ENCODE measurements around the gene IFFO2. TPM values are rescaled to one million over a fixed set of nuclear protein-coding genes. Genes with fewer than 3 reads are reported as not detected.

IFFO2 gene
- total and polyA plus RNA-seq, 2 of the 8 experiments (the other 6 are each of a cell fraction or from before 2014, with no cell fraction given) = 6.6 to 10.4 TPM

DNA sequence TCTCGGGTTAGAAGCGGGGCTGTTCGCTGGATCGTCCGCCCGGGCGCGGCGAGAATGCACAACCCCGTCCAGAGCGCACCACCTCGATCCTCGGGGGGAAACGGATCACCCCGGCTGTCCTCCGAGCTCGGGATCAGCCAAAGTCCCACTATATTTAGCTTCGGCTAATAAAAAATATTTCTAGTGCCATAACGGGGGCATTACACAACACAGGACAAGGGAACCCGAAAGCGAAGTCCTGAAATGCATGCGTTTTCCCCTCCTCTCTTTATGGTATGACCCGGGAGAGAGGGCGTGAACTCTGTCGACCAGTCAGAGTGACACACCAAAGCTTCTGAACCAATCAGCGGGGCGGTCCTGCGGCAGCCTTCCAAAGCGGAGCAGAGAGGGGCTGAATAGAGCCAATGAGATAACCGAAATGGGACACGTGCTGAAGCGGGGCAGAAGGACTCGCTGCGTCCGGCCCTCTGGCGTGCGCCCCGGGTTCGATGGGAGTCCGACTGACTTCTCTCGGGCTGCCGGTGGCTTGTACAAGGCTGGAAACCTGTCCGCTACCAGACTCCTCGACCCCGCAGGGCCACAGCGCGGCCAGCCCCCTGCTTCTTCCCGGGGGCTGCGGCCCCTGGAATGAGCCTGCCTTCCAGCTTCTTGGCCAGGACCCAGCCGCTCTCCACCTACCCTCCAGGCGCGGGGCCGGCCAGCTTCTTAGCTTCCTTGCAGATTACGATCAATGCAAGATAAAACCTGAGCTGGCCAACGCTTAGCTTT is 53.8 kb downstream of the IFFO2 start, which contains the start of gene ALDH4A1 (continued):
- TF ChIP-seq CBX5 (IDR thresholded peaks at IDR 0.05; ENCODE audit: low read depth, low read length) = no peak
- TF ChIP-seq EZH2 (IDR thresholded peaks at IDR 0.05; ENCODE audit: low read depth, low read length, severe bottlenecking) = no peak
- no peak for TF ChIP-seq FOSL1 (IDR thresholded peaks at IDR 0.05; ENCODE audit: insufficient read depth, low read depth, low read length)
- no peak for TF ChIP-seq BACH1 (IDR thresholded peaks at IDR 0.05; ENCODE audit: low read length)
- no peak for TF ChIP-seq SP2 (IDR thresholded peaks at IDR 0.05; ENCODE audit: low read length)
- no peak for TF ChIP-seq SP4 (IDR thresholded peaks at IDR 0.05; ENCODE audit: low read length)
- 0 out of 2 replicates have a peak, but pooled peaks have one; percentile 15 for TF ChIP-seq SIX5 (IDR thresholded peaks at IDR 0.05; ENCODE audit: low read depth, low read length)
- TF ChIP-seq BRCA1 (IDR thresholded peaks at IDR 0.05; ENCODE audit: low read depth, low read length) = 0 out of 2 replicates have a peak, but pooled peaks have one; percentile 32
- no peak for TF ChIP-seq TCF12 (IDR thresholded peaks at IDR 0.05; ENCODE audit: low read depth, low read length)
- no peak for TF ChIP-seq CEBPB (IDR thresholded peaks at IDR 0.05; ENCODE audit: low read depth, low read length)
- TF ChIP-seq SUZ12 (IDR thresholded peaks at IDR 0.05; ENCODE audit: low read length) = no peak
- TF ChIP-seq EGR1 (IDR thresholded peaks at IDR 0.05; ENCODE audit: borderline replicate concordance, low read depth, low read length) = peak; percentile 78
- no peak for TF ChIP-seq JUN (IDR thresholded peaks at IDR 0.05; ENCODE audit: low read depth, low read length)
- peak in 1 of 2 experiments; percentile 64; a peak in 2 of 4 replicates for TF ChIP-seq SIN3A (conservative IDR thresholded peaks at IDR 0.05 in 1 of 2, IDR thresholded peaks at IDR 0.05 in 1 of 2; ENCODE audit: low read depth in 1 of 2, low read length in 2 of 2)
- TF ChIP-seq NANOG (IDR thresholded peaks at IDR 0.05; ENCODE audit: insufficient read depth, low read depth, low read length, poor library complexity, severe bottlenecking) = no peak
- TF ChIP-seq SRF (IDR thresholded peaks at IDR 0.05; ENCODE audit: low read depth, low read length) = no peak
- no peak for TF ChIP-seq ZNF274 (IDR thresholded peaks at IDR 0.05; ENCODE audit: borderline replicate concordance, extremely low read depth, low read length)
- no peak for TF ChIP-seq HDAC2 (IDR thresholded peaks at IDR 0.05; ENCODE audit: borderline replicate concordance in 1 of 2, low read depth in 2 of 2, low read length in 2 of 2)
- TF ChIP-seq RNF2 (IDR thresholded peaks at IDR 0.05; ENCODE audit: borderline replicate concordance, low read depth, low read length, missing control alignments, poor library complexity, severe bottlenecking) = no peak
- TF ChIP-seq KDM4A (IDR thresholded peaks at IDR 0.05; ENCODE audit: low read depth, low read length, severe bottlenecking) = peak; percentile 74
- TF ChIP-seq SIRT6 (IDR thresholded peaks at IDR 0.05; ENCODE audit: low read length) = no peak
- no peak for TF ChIP-seq POU5F1 (IDR thresholded peaks at IDR 0.05; ENCODE audit: low read depth, low read length)
